Raji (cell line): ENCODE results near the gene MSRB3.

Experiments
- POLR2A ChIP-seq: IDR thresholded peaks from 2 replicates; pipeline ENCODE4 v1.6.1; 2011; ENCODE audit warnings: low read depth, low read length, control low read depth; ENCODE audit not compliant: insufficient read depth

MSRB3 gene

GRCh38 chr12:65490250-65490649 lies 211.8 kb downstream of the MSRB3 start:
- no peak for TF ChIP-seq POLR2A

- no peak for TF ChIP-seq POLR2A
These were observed 214.8 kb downstream of the MSRB3 start for GRCh38 chr12:65492998-65493912.

- TF ChIP-seq POLR2A: no peak
These were observed 215.4 kb downstream of the MSRB3 start for GRCh38 chr12:65493913-65494245.

- no peak for TF ChIP-seq POLR2A
These were observed 216.1 kb downstream of the MSRB3 start for GRCh38 chr12:65494537-65494936.

GRCh38 chr12:65495233-65495632 lies 216.8 kb downstream of the MSRB3 start:
- no peak for TF ChIP-seq POLR2A

GRCh38 chr12:65496617-65497016 lies 218.1 kb downstream of the MSRB3 start:
- no peak for TF ChIP-seq POLR2A

- no peak for TF ChIP-seq POLR2A
These were observed 219.2 kb downstream of the MSRB3 start for GRCh38 chr12:65497660-65498059.

GRCh38 chr12:65499167-65499566 lies 220.7 kb downstream of the MSRB3 start:
- no peak for TF ChIP-seq POLR2A

- no peak for TF ChIP-seq POLR2A
These were observed 221.8 kb downstream of the MSRB3 start for GRCh38 chr12:65500091-65500900.

GRCh38 chr12:65501093-65501621 lies 222.7 kb downstream of the MSRB3 start:
- TF ChIP-seq POLR2A: no peak

- no peak for TF ChIP-seq POLR2A
These were observed 223.5 kb downstream of the MSRB3 start for GRCh38 chr12:65501935-65502334.

GRCh38 chr12:65504417-65504816 lies 225.9 kb downstream of the MSRB3 start:
- no peak for TF ChIP-seq POLR2A

GRCh38 chr12:65505386-65506121 lies 227.1 kb downstream of the MSRB3 start:
- no peak for TF ChIP-seq POLR2A

- TF ChIP-seq POLR2A: no peak
These were observed 230.0 kb downstream of the MSRB3 start for GRCh38 chr12:65508276-65509035.

- no peak for TF ChIP-seq POLR2A
These were observed 231.5 kb downstream of the MSRB3 start for GRCh38 chr12:65510007-65510406.

- TF ChIP-seq POLR2A: no peak
These were observed 232.1 kb downstream of the MSRB3 start for GRCh38 chr12:65510584-65511050.
